HepG2 (cell line): ENCODE results near the gene RAB17. TPM values are rescaled to one million over a fixed set of nuclear protein-coding genes. Genes with fewer than 3 reads are reported as not detected.

Experiments used
- ATAD3A ChIP-seq: sonication (generic); formaldehyde crosslinking; IDR thresholded peaks from 2 replicates; pipeline ENCODE4 v1.4.0; 2020; ENCODE audit warnings: missing genetic modification reagents
- ATF2 ChIP-seq: sonication (generic); formaldehyde crosslinking; IDR thresholded peaks from 2 replicates; pipeline ENCODE4 v1.4.0; 2020; ENCODE audit warnings: missing genetic modification reagents
- ATF6 ChIP-seq: sonication (generic); formaldehyde crosslinking; conservative IDR thresholded peaks from 2 replicates; pipeline ENCODE4 v1.4.0; 2020; ENCODE audit warnings: missing genetic modification reagents
- HDAC2 ChIP-seq: sonication (generic); formaldehyde crosslinking; IDR thresholded peaks from 2 replicates; pipeline ENCODE4 v1.4.0; 2020; ENCODE audit warnings: missing genetic modification reagents
- PHF21A ChIP-seq: sonication (generic); formaldehyde crosslinking; IDR thresholded peaks from 2 replicates; pipeline ENCODE4 v1.5.0; 2020; ENCODE audit warnings: mild to moderate bottlenecking, missing genetic modification reagents
- THYN1 ChIP-seq: sonication (generic); formaldehyde crosslinking; IDR thresholded peaks from 2 replicates; pipeline ENCODE4 v1.8.1; 2023; ENCODE audit warnings: low read depth, mild to moderate bottlenecking, moderate library complexity, missing genetic modification reagents, borderline replicate concordance
- XBP1 ChIP-seq: sonication (generic); formaldehyde crosslinking; IDR thresholded peaks from 2 replicates; pipeline ENCODE4 v1.5.0; 2020; ENCODE audit warnings: missing genetic modification reagents
- ZFP91 ChIP-seq: sonication (generic); formaldehyde crosslinking; IDR thresholded peaks from 2 replicates; pipeline ENCODE4 v1.9.0; 2022; ENCODE audit warnings: missing genetic modification reagents, mild to moderate bottlenecking, borderline replicate concordance
- ZFY ChIP-seq: sonication (generic); formaldehyde crosslinking; IDR thresholded peaks from 2 replicates; pipeline ENCODE4 v1.4.0; 2020; ENCODE audit warnings: missing genetic modification reagents
- ZNF317 ChIP-seq: sonication (generic); formaldehyde crosslinking; IDR thresholded peaks from 2 replicates; pipeline ENCODE4 v1.5.0; 2020; ENCODE audit warnings: mild to moderate bottlenecking, missing genetic modification reagents
- ZNF326 ChIP-seq: sonication (generic); formaldehyde crosslinking; IDR thresholded peaks from 2 replicates; pipeline ENCODE4 v1.4.0; 2020; ENCODE audit warnings: missing genetic modification reagents, borderline replicate concordance
- ZNF580 ChIP-seq: IDR thresholded peaks from 2 replicates; pipeline ENCODE4 v1.6.1; 2016; ENCODE audit warnings: low read depth, borderline replicate concordance
- ZNF691 ChIP-seq: sonication (generic); formaldehyde crosslinking; IDR thresholded peaks from 2 replicates; pipeline ENCODE4 v1.4.0; 2020; ENCODE audit warnings: missing genetic modification reagents, low read depth, mild to moderate bottlenecking, borderline replicate concordance
- ZNF788 ChIP-seq: sonication (generic); formaldehyde crosslinking; IDR thresholded peaks from 2 replicates; pipeline ENCODE4 v1.5.0; 2020; ENCODE audit warnings: mild to moderate bottlenecking, missing genetic modification reagents, borderline replicate concordance
- polyA plus RNA-seq, 8 experiments: library from polyadenylated mRNA; depleted of rRNA in 3 of 8; stranded (reverse) in 7 of 8; unstranded in 1 of 8; fragments of >200 nt; fragmentation: Illumina TruSeq in 4 of 8; extraction: Trizol in 4 of 8; gene quantifications; 2 replicates each; pipeline versions ENCODE4 v1.2.1 to v1.2.3, GENCODE V29; 2011 to 2016; ENCODE audit warnings: low read depth in 4 of 8, missing spikeins in 1 of 8, mixed read lengths in 1 of 8; ENCODE audit not compliant: insufficient read depth in 1 of 8
- total RNA-seq, 5 experiments: library from RNA; depleted of rRNA; stranded (reverse); fragments of >200 nt; fragmentation: Illumina TruSeq; extraction: Trizol; gene quantifications; 2 replicates each; pipeline ENCODE4 v1.2.3, GENCODE V29; 2016; ENCODE audit warnings: low read depth in 1 of 5
- TF ChIP-seq, protein P1 (sequence below): IDR thresholded peaks from 2 replicates; pipeline ENCODE4 v1.6.1; 2016; ENCODE audit warnings: low read depth
- TF ChIP-seq, protein P2 (sequence below): sonication (generic); formaldehyde crosslinking; IDR thresholded peaks from 2 replicates; pipeline ENCODE4 v1.4.0; 2020; ENCODE audit warnings: missing genetic modification reagents, borderline replicate concordance

The RAB17 gene
- total and polyA plus RNA-seq, 2 of the 13 experiments (the other 11 are each of a cell fraction or from before 2014, with no cell fraction given) = 68.0 to 124 TPM

DNA sequence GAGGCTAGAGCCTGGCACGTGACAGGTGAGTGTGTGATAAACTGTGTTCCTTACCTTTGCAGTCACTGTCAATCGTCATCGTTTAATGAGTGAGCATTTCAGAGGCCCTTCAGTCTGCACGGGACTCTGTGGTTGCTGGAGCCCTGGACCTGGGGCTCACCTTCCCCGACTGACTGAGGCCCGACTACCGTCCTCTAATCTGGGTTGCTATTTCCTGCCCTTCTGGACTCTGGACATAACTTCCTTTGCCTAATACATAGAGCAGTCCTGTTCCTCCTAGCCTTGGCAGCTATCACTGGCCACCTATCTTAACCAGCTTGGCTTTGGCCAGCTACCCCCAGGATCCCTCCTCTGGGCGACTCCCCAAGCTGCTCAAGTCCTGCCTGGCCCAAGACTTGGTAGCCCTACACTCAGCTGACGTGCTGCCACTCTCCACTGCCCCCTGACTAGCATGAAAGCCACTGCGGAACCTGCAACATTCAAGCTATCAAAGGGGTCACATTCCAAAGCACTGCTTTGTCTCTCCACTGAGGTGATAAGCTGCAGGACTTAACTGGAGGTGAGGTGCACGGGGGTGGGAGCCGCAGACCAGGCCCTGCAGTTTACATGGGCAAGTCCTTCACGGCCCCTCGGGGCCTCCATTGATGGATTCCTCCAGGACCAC, 11.1 kb upstream of the RAB17 start (continued):
- TF ChIP-seq ZNF691 (0 out of 2 replicates have a peak, but pooled peaks have one; percentile 31), XBP1 (CRISPR knock-in tag) (no peak), ZNF788 (peak; percentile 83), ZNF317 (peak; percentile 67; the same call in 1 of the 2 replicates), ATF6 (0 out of 2 replicates have a peak, but pooled peaks have one; percentile 23), THYN1 (CRISPR knock-in tag) (0 out of 2 replicates have a peak, but pooled peaks have one; percentile 46), ATAD3A (CRISPR knock-in tag) (no peak; the same call in 1 of the 2 replicates), ZNF580 (CRISPR knock-in tag) (peak; percentile 71; the same call in 1 of the 2 replicates), ZFP91 (CRISPR knock-in tag) (peak; percentile 81), ZNF326 (CRISPR knock-in tag) (no peak), HDAC2 (CRISPR knock-in tag) (peak; percentile 75), ZFY (peak; percentile 71), PHF21A (CRISPR knock-in tag) (peak; percentile 97), ATF2 (no peak)
- TF ChIP-seq, protein P1, sequence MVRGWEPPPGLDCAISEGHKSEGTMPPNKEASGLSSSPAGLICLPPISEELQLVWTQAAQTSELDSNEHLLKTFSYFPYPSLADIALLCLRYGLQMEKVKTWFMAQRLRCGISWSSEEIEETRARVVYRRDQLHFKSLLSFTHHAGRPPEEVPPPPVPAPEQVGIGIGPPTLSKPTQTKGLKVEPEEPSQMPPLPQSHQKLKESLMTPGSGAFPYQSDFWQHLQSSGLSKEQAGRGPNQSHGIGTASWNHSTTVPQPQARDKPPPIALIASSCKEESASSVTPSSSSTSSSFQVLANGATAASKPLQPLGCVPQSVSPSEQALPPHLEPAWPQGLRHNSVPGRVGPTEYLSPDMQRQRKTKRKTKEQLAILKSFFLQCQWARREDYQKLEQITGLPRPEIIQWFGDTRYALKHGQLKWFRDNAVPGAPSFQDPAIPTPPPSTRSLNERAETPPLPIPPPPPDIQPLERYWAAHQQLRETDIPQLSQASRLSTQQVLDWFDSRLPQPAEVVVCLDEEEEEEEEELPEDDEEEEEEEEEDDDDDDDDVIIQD (CRISPR knock-in tag) = peak; percentile 46; the same call in 1 of the 2 replicates
- TF ChIP-seq, protein P2, sequence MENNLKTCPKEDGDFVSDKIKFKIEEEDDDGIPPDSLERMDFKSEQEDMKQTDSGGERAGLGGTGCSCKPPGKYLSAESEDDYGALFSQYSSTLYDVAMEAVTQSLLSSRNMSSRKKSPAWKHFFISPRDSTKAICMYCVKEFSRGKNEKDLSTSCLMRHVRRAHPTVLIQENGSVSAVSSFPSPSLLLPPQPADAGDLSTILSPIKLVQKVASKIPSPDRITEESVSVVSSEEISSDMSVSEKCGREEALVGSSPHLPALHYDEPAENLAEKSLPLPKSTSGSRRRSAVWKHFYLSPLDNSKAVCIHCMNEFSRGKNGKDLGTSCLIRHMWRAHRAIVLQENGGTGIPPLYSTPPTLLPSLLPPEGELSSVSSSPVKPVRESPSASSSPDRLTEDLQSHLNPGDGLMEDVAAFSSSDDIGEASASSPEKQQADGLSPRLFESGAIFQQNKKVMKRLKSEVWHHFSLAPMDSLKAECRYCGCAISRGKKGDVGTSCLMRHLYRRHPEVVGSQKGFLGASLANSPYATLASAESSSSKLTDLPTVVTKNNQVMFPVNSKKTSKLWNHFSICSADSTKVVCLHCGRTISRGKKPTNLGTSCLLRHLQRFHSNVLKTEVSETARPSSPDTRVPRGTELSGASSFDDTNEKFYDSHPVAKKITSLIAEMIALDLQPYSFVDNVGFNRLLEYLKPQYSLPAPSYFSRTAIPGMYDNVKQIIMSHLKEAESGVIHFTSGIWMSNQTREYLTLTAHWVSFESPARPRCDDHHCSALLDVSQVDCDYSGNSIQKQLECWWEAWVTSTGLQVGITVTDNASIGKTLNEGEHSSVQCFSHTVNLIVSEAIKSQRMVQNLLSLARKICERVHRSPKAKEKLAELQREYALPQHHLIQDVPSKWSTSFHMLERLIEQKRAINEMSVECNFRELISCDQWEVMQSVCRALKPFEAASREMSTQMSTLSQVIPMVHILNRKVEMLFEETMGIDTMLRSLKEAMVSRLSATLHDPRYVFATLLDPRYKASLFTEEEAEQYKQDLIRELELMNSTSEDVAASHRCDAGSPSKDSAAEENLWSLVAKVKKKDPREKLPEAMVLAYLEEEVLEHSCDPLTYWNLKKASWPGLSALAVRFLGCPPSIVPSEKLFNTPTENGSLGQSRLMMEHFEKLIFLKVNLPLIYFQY (CRISPR knock-in tag) = peak; percentile 87
